ENCODE data around the gene DPYSL4.

The DPYSL4 gene

GRCh38 chr10:132186488-132187429 is at the start of gene DPYSL4:
DPYSL4 (plus strand) TSS chr10:132186948; CDS start chr10:132187064, 116 bp downstream.
- DNase-seq: peak in 40 of 56 donors; percentile 18 to 80 (median 50)

GRCh38 chr10:132137111-132138072 is 49.4 kb upstream of the DPYSL4 start:
- no peak for DNase-seq

DNA sequence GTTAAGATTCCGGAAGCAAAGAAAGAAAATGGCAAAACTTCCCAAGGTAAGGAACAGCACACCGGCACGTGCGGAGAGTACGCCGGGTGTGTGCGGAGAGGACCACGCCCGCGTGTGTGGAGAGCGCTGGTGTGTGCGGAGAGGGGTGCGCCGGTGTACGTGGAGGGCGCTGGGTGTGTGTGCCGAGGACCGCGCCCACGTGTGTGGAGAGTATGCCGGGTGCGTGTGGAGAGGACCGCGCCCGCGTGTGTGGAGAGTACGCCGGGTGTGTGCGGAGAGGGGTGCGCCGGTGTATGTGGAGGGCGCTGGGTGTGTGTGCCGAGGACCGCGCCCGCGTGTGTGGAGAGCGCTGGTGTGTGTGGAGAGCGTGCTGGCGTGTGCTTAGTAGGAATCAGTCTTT is 48.6 kb upstream of the DPYSL4 start:
- DNase-seq: no peak

GRCh38 chr10:132138596-132138995 is 48.2 kb upstream of the DPYSL4 start:
- no peak for DNase-seq

DNA sequence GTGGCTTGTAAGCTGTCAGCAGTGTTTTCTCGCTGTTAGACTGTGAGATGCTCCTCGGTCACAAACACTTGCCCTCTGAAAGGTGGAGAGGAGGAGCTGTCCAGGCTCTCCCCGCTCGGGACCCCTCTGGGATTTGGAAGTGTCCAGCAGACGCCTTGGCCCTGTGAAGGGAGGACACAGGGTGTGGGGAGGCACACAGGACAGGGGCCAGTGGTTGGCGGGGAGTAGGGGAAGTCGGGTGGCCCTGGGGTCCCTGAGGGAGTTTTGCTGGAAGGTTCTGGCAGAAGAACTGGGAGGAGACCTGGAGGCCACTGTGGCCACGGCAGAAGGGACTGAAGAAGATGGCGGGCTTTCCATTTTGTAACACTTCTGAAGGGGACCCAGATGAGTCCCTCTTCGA is 47.2 kb upstream of the DPYSL4 start:
- no peak for DNase-seq

GRCh38 chr10:132140167-132140925 is 46.4 kb upstream of the DPYSL4 start:
- no peak for DNase-seq

DNA sequence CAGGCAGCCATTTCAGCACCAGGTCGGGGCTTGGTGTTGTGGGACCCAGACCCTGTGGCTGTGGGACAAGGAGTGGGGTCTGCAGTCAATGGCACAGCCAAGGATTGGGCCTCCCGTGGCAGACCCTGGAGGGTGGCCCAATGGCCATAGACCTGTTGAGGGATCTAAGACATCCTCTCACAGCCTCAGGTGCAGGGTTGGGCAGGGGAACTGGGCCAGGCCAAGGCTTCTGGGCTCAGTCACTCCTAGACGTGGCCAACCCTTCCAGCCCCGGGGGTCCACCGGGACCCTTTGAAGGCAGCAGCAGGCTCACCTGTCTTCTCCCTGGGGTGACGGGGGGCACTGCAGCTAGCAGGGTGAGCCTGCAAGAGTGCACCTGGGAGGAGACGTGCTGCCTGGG is 45.7 kb upstream of the DPYSL4 start:
- DNase-seq: no peak

- DNase-seq: no peak
These were observed 45.0 kb upstream of the DPYSL4 start for GRCh38 chr10:132141526-132142395.

DNA sequence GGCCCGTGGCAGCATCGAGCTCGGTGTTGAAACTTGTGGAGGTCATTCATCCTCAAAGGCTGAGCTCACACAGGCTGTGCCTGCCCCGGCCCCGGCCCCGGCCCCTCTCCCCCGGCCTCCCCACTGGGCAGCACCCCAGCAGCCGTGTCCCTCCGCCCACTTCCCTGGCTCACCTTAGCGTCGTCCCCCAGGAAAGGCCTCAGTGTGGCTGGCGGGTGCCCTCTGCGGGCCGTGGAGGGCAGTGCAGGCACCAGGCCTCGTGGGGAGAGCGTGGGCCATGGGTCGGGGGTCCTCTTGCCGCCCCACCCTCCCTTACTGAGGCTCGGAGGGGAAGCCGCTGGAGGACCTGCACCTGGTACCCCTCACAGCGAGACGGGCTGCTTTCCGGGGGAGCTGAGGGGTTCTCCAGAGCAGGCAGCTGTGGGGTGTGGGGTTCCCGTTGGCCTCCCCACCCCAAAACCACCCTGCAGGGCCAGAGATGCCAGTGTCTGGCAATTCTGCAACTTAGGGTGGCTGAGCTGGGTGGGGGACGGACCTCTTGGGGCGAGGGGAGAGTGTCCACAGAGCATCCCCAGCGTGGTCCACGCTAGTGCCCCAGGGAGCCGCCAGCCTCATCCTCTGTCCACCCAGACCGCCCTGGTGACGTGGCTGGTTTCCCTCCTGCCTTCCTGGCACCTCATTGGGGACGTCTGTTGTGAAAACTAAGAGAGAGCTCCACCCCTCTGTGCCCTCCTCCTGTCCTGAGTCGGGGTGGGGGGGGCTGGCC is 44.2 kb upstream of the DPYSL4 start:
- peak in 29 of 56 donors; percentile 6 to 78 (median 27) for DNase-seq

DNA sequence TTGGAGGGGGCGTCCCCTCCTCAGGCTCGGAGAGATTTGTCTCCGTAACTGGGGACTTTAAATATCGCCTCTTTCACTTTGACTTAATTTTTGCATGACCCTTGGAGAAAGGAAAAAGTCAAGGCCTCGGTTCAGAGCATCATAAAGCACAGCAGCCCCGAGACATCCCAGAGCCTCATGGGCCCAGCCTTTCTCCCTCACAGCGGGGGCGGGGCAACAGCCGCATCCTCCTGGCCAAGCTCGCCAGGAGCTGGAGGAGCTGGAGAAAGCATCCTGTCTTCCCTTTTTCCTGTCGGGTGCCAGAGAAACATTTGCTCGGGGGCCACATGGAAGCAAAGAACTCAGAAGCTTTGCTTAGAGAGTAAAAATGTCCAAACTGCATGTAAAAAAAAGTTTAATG is 43.6 kb upstream of the DPYSL4 start:
- no peak for DNase-seq

GRCh38 chr10:132144086-132144485 is 42.7 kb upstream of the DPYSL4 start:
- DNase-seq: no peak

DNA sequence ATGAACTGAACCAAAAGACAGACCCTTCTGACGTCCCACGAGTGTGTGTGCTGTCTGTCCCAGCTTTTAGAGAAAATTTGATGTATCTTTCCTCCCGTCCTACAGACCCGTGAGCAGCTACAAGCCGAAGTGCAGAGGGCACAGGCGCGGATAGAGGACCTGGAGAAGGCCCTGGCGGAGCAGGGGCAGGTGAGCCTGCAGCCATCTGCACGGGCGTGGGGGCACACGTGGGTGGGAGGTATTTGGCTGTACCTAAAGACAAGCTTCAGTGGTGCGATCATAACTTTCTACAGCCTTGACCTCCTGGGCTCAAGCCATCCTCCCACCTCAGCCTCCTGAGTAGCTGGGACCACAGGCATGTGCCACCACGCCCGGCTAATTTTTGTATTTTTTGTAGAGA is 41.7 kb upstream of the DPYSL4 start:
- no peak for DNase-seq

DNA sequence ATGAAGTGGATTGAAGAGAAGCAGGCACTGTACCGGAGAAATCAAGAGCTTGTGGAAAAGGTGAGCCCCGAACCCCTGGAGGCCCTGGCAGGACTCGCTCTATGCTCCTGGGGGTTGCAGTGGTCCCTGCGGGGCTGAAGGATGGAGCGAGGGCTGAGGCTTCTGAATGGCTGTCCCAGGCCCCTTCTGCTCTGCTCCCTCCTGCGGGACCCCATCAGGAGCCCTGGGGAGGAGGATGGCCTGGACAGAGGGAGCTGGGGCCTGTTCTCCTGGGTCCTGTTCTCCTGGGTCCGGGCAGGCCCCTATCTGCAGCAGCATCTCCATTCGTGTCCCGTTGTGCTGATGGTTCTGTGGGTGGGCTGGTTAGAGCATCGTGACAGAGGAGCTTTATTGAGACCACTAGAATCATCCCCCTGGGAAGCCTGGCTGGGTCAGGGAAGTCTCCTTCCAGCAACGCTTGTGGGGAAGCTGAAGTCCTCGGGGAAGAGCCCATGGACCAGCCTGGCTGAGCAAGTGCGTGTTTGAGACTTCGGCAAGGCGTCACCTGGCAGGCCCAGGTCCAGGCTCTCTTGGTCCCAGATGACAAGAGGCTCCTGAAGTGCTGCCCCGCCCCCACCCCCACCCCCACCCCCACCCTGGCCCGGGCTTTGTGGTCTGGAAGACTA is 41.1 kb upstream of the DPYSL4 start:
- no peak for DNase-seq

GRCh38 chr10:132146271-132146671 is 40.5 kb upstream of the DPYSL4 start:
- no peak for DNase-seq

- DNase-seq: no peak
These were observed 39.5 kb upstream of the DPYSL4 start for GRCh38 chr10:132146941-132147915.

GRCh38 chr10:132148261-132149251 is 38.2 kb upstream of the DPYSL4 start:
- DNase-seq: no peak

All from nucleus accumbens (tissue), 56 donors.